ENCODE data around the gene BRD2. TPM values are rescaled to one million over a fixed set of nuclear protein-coding genes. Genes with fewer than 3 reads are reported as not detected.

The BRD2 gene
- total and polyA plus RNA-seq, 2 of the 4 experiments (the other 2 are of a cell fraction), result 99.5 to 144 TPM

GRCh38 chr6:32963866-32964265 lies 4.5 kb upstream of the BRD2 start:
- Histone ChIP-seq H3K27me3 (ENCODE audit: control insufficient read depth, insufficient read depth, low read length) (no peaks in the 10 kb centered on the region), H3K9me3 (ENCODE audit: control insufficient read depth, insufficient read depth, low read length) (no peaks in the 10 kb centered on the region), H2AK9ac (replicated peaks; ENCODE audit: low read depth, low read length, poor library complexity) (no peak overlapping the region), H2BK5ac (ENCODE audit: low read depth, low read length, poor library complexity, severe bottlenecking) (no peak overlapping the region), H2AK5ac (ENCODE audit: low read depth, low read length) (no peak overlapping the region), H4K20me1 (ENCODE audit: insufficient read depth, low read length) (no peaks in the 10 kb centered on the region), H3K23ac (ENCODE audit: low read depth, low read length) (no peak overlapping the region), H3K27ac (ENCODE audit: insufficient read depth, low read length) (no peak overlapping the region), H3K56ac (ENCODE audit: extremely low read depth, insufficient read depth, low read length) (no peak overlapping the region), H2BK120ac (ENCODE audit: low read depth, low read length) (no peak overlapping the region), H3K9ac (ENCODE audit: low read depth, low read length) (no peak overlapping the region), H2BK15ac (ENCODE audit: low read depth, low read length) (no peak overlapping the region), H2BK20ac (ENCODE audit: low read depth, low read length) (no peak overlapping the region), H4K91ac (ENCODE audit: insufficient read depth, low read depth, low read length) (no peak overlapping the region), H3K4me3 (ENCODE audit: insufficient read depth, low read depth, low read length) (no peak overlapping the region), H3K36me3 (ENCODE audit: control insufficient read depth, insufficient read depth, low read length) (no peaks in the 10 kb centered on the region), H3K18ac (ENCODE audit: low read depth, low read length) (no peak overlapping the region), H3K4me2 (ENCODE audit: low read depth, low read length) (no peak overlapping the region), H2AFZ (replicated peaks; ENCODE audit: low read length, poor library complexity) (no peak overlapping the region), H4K8ac (ENCODE audit: low read depth in 2 of 2, low read length in 2 of 2) (no peak overlapping the region), H3K79me1 (ENCODE audit: low read depth in 1 of 2, low read length in 2 of 2) (peaks cover 13 to 41% of the 10 kb centered on the region in 2 experiments), H3K14ac (replicated peaks; ENCODE audit: low read depth, low read length) (no peak overlapping the region), H4K5ac (ENCODE audit: low read depth, low read length) (no peak overlapping the region), H3K9me1 (ENCODE audit: insufficient read depth, low read length) (no peaks in the 10 kb centered on the region; the same call in 1 of the 2 replicates), H3K4me1 (ENCODE audit: control insufficient read depth, insufficient read depth, low read length) (peaks cover 2% of the 10 kb centered on the region; the same call in 1 of the 2 replicates), H3K4ac (ENCODE audit: low read depth, low read length) (no peak overlapping the region)
- ATAC-seq (ENCODE audit: low read depth) (no peak), DNase-seq (no peak)
- TF ChIP-seq CTCF (conservative IDR thresholded peaks at IDR 0.05; ENCODE audit: low read depth, low read length) (no peak), RCOR1 (IDR thresholded peaks at IDR 0.05; ENCODE audit: insufficient replicate concordance, low read length) (no peak), CHD1 (IDR thresholded peaks at IDR 0.05; ENCODE audit: low read depth, low read length) (no peak), FOS (IDR thresholded peaks at IDR 0.05; ENCODE audit: low read depth, low read length) (no peak), CEBPB (IDR thresholded peaks at IDR 0.05; ENCODE audit: low read depth, low read length) (no peak), POLR2A (IDR thresholded peaks at IDR 0.05; ENCODE audit: low read depth, low read length) (no peak), USF2 (IDR thresholded peaks at IDR 0.05; ENCODE audit: low read depth, low read length) (no peak), ELK1 (IDR thresholded peaks at IDR 0.05; ENCODE audit: borderline replicate concordance, low read depth, low read length) (no peak), RFX5 (IDR thresholded peaks at IDR 0.05; ENCODE audit: low read depth, low read length) (no peak)
- no CpG with 5 or more reads among the region's 1 CpG for WGBS, 2 experiments (ENCODE audit: extremely low coverage in 2 of 2, insufficient read length in 1 of 2)
- dilution Hi-C loops (cut with HindIII; ENCODE audit: low sequenced_read_pairs, unreplicated experiment) (no loop called here), intact Hi-C loops (cut with micrococcal nuclease) (no loop called here), in situ Hi-C loops (cut with MboI; ENCODE audit: low sequenced_read_pairs) (loop anchor here (25.0 kb wide), 1 partner anchor 777 kb away; the partner anchor contains the start of genes AGER, AGPAT1, GPSM3 and PBX2)
- no TSS peak for BruUV-seq (replicated peaks)
- CTCF ChIA-PET, result interaction anchor here (1.2 to 1.8 kb wide), 2 partner anchors 10 to 20 kb away, joined by 6 to 10 read pairs; partner anchors contain the start of gene HLA-DMA
- POLR2A ChIA-PET (ENCODE audit: unreplicated experiment), result interaction anchor here (1.7 kb wide), 1 partner anchor 8 kb away, joined by 11 read pairs; no protein-coding TSS in a partner anchor
